ENCODE results near the gene SLC6A6.

The SLC6A6 gene

GRCh38 chr3:14402304-14402811, at the start of gene SLC6A6:
TSS of gene SLC6A6 (plus strand) at chr3:14402606. CDS start at chr3:14443635, 41,029 bp downstream.
- DNase-seq (ENCODE audit: low spot score) = peak; percentile 90

DNA sequence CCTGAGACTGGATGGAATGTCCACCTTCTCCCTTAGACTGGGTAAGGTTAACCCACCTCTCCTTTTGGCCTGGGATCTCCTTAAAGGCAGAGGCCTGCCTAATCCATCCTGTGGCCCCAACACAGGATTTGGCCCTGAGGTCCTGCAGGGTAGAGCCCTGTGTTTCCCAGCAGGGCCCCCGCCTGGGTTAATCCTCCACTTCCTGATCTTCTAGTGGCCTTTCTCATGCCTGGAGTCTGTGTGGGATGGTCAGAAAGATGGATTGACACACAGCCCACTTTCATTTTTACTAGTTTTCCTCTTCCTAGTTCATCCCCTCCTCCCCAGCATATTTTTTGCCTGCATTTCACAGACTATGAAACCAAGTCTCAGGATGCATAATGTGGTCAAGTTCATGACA, 48.9 kb upstream of the SLC6A6 start:
- no peak for DNase-seq (ENCODE audit: low spot score)

DNA sequence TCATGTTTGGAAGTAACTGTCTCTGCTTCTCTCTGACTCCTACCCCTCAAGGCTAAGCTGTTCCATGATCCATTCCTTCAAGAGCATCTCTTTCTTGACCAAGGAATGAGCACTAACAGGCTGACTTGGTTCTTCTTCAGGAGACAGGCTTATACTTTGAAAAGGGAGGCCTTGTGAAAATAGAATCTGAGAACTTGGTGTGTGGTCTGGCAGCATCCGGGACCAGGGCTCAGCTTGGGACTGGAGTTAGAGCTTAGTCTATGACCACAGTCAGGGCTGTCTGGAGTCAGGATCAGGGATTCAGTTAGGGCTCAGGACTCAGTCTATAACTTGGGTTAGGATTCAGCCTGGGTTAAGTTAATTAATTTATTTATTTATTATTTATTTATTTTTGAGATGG, 44.9 kb upstream of the SLC6A6 start:
- no peak for DNase-seq (ENCODE audit: low spot score)

GRCh38 chr3:14358426-14359211, 43.8 kb upstream of the SLC6A6 start:
- no peak for DNase-seq (ENCODE audit: low spot score)

DNA sequence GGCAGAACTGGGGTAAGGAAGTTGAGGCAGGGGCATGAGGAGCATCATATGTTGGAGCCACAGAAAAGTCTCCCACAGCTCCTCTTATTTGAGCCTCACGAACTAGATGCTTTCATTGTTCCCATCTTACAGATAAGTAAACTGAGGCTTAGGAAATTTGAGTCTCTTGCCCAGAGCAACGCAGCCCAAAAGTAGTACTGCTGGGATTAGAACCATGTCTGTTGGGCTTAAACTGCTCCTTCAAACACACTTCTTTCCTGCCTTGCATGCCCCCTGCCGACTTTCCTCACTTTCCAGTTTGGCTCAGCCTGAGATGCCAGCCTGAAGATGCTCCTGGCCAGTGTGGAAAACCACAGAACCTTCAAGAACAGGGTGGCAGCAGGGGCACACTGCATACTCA, 43.1 kb upstream of the SLC6A6 start:
- DNase-seq (ENCODE audit: low spot score) = no peak

GRCh38 chr3:14360123-14360881, 42.1 kb upstream of the SLC6A6 start:
- no peak for DNase-seq (ENCODE audit: low spot score)

GRCh38 chr3:14361068-14361677, 41.2 kb upstream of the SLC6A6 start:
- DNase-seq (ENCODE audit: low spot score) = no peak

GRCh38 chr3:14362890-14363289, 39.5 kb upstream of the SLC6A6 start:
- DNase-seq (ENCODE audit: low spot score) = no peak

- no peak for DNase-seq (ENCODE audit: low spot score)
Observed at GRCh38 chr3:14363379-14363778, 39.0 kb upstream of the SLC6A6 start.

GRCh38 chr3:14363991-14364390, 38.4 kb upstream of the SLC6A6 start:
- DNase-seq (ENCODE audit: low spot score) = no peak

- no peak for DNase-seq (ENCODE audit: low spot score)
Observed at GRCh38 chr3:14364580-14365292, 37.7 kb upstream of the SLC6A6 start.

DNA sequence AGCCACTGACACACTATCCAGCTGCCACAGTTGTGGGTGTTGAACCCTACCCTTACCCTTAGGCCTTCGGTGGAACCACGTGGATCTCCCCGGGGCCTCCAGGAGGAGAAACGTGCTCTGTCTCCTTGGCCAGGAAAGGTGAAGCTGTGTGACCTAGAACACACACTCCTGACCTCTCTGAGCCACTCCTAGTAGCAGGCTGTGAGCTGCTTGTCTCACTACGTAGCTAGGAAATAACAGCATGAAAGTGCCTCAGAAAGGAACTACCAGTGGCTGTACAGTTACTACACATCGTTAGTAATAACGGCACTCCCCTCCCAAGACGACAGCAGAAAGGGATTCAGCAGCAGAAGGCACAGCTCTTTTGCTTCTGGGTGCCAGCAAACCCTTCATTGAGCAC, 36.2 kb upstream of the SLC6A6 start:
- DNase-seq (ENCODE audit: low spot score) = no peak

DNA sequence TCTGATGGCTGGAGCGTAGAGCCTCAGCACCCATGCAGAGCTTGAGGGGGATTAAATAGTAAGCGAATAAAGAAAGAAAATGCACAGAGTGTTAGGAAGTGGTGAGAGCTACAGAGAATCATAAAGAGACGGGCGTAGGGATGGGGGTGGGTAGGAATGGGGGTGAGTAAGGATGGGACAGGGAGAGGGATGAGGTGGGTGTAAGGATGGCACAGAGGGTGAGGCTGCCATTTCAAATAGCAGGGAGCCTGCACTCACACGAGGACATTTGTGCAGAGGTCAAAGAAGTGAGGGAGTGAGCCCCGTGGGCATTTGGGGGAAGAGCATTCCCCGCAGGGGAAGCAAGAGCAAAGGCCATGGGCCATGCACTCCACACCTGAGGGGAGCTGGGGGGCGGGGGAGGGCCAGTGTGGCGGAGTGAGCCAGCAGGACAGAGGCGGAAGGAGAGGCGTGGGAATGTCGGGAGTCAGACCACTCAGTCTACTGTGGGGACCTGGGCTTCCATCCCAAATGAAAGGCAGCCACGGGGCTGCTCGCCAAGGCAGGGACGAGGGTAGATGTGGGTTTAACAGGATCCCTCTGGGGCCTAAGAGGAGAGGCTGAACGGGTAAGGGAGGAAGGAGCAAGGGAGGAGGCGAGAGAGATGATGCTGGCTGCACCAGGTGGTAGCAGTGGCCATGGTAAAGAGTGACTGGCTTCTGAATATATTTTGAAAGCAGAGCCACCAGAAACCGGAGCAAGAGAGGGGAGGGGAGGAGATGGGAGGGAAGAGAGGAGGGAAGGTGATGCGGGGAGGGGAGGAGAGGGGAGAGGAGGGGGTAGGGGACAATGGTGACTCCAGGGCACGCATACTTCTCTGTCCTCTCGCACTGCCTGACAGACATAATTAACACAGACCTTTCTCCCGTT, 35.2 kb upstream of the SLC6A6 start:
- no peak for DNase-seq (ENCODE audit: low spot score)

DNA sequence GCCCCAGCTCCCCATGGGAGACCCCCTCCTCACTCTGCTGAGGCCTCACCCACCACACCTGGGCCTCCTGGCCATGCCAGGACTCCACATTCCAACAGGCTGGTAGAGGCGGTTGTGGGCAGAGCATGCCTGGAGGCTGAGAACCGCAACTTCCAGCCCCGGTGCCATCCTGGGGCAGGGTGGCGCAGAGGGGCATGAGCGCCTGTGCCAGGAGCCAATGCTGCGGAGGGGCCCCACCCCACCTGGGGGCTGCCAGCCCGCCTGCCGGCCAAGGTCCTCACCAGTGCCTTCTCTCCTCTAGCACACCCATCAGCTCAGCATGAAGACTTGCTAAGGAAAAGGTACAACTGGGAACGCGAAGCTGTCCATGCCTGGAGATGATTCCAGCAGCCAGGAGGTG, 34.3 kb upstream of the SLC6A6 start:
- no peak for DNase-seq (ENCODE audit: low spot score)

DNA sequence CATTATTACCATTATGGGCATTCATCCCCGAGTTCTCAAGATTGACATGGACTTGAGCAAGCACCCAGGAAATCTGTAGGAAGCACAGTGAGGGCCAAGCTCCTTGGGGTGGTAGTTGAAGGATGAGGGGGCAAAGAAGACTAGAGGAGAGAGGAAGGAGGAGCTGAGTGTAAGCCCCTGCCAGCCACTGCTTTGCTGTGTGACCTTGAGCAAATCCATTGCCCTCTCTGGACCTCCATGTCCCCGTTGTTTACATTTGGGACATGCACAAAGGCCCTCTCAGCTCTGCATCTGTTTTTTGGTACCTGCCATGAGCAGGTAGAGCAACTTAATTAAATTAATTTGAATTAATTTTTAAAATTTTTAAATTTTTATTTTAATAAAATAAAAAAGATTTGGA, 33.5 kb upstream of the SLC6A6 start:
- DNase-seq (ENCODE audit: low spot score) = no peak

DNA sequence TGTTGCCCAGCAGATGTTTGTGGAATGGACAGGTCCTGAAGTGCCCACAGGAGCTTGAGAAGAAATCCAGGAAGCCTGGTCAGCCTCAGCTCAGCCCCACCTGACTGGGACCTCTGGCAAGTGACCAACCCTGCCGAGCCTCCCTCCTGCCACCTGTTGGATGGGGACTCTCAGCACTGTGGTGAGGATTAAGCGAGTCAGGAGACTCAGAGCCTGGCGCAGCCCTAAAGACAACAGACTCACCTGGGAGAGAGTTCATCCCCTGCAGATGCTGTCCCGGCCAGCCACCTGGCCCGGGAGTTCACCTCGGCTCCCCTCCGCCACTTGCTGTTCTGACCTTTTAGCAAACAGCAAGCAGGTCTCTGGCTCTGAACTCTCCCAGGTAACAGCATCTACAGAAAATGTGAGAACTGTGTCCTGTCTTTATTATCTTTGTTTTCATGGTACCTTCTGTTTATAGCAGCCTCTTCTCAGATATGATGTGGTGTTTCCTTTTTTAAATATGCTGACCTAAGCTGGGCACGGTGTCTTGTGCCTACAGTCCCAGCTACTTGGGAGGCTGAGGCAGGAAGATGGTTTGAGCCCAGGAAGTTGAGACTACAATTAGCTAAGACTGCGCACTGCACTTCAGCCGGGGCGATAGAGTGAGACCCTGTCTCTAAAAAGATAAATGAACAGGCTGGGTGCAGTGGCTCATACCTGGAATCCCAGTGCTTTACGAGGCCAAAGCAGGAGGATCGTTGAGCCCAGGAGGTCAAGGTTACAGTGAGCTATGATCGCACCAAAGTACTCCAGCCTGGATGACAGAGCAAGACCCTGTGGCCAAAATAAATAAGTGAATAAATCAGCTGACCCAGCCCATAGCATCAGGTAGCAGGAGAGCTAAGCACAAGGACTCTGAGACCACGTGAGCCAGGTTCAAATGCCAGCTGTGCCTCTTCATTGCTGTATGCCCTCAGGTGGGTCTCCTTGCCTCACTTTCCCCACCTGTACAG, 32.4 kb upstream of the SLC6A6 start:
- no peak for DNase-seq (ENCODE audit: low spot score)

GRCh38 chr3:14370720-14371572, 31.5 kb upstream of the SLC6A6 start:
- DNase-seq (ENCODE audit: low spot score) = no peak

DNA sequence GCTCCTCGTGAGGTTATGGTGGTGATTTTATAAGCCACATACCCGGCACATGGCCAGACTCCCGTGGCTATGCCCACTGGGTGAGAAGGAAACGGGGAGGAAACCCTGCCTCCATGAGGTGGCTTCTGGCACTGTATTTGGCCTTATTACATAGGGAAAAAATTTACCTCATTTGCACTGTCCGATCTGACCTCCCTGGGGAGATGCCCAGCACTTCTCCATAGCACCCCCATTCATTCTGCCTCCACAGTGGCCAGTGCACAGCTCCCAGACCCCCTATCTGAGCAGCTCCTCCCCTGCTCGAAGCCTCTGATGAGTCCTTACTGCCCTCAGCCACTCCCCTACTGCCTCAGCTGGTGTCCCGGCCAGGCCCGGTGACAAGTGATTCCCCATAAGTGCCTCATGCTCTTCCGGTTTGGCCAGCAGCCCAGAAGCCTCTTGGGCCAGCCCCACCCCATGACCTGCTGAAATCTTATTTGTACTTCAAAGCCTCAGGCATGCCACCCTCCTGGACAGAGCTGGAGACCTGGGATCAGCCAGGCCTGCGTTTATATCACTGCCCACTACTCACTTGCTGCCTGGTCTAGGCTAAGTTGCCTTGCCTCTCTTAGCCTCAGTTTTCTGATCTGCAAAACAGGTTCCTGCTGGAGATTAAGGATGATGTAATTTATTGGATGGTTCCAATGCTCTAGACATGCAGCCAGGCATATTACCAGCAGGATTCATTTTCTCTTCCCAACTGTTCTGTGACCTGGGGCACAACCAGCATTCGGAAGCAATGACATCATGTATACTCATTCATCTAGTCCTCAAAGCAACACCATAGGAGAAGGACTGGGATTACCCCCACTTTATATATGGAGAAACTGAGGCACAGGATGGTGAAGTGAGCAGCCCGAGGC, 30.6 kb upstream of the SLC6A6 start:
- DNase-seq (ENCODE audit: low spot score) = no peak

Data from left forelimb (tissue), 1 donor.